NOMO-1 treated with dmso at 0.1 percent for 144 hours (cell line): ENCODE data around the gene CEACAM18.

Source experiments
- DNase-seq: peaks from one replicate; lab custom pipeline; 2025; ENCODE audit not compliant: unreplicated experiment; lab: John Stamatoyannopoulos, UW

Gene CEACAM18

DNA sequence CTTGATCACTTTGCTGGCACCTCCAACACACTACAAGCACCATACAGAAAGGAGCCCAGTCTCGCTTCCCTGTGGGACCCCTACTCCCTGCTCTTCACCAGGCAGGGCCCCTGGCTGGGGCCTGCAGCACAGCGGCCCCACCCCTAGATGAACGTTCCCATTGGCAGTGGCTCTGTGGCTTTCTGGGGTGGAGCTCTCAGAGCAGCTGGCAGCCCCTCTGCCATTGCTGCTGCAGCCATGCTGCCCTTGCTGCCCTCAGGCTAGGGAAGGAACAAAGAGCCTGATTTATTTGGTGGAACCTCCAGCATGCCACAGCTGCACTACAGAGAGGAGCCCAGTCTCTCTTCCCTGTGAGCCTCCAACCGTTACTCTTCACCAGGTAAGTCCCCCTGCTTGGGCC, 47.3 kb downstream of the CEACAM18 start:
- DNase-seq: no peak

DNA sequence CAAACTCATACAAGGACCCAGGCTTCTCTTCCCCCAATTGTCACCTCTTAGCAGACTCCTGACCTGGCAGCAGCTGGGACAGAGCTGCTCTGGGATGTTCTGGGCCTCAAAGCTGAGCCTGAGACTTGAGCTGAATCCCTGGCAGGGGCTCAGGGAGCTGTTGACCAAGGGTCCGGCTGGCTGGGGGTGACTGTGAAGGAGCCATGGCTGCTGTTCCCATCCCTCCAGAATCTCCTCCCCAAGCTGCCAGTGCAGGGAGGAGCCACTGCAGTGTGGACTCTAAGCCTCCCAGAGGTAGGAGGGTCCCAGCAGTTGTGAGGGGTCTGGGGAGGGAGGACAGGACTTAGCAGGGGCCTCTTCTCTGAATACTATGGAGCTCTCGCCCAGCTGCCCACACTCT, 51.0 kb downstream of the CEACAM18 start:
- DNase-seq: no peak

DNA sequence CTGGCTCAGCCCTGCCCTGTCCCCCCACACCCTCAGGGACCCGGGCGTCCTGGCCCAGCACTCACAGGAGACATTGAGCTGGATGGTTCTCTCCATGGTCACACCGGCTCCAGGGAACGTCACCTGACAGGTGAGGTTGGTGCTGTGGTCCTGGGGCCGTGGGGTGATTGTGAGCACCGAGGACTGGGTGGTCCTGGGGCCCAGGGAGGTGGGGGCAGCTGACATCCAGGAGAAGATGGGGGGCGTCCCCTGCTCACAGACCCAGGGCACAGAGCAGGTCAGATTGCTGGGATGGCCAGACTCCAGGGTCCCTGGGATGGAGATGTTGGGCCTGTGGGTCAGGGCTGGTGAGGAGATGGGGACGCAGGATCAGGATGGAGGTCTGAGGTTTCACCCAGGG, 52.3 kb downstream of the CEACAM18 start:
- DNase-seq: no peak

DNA sequence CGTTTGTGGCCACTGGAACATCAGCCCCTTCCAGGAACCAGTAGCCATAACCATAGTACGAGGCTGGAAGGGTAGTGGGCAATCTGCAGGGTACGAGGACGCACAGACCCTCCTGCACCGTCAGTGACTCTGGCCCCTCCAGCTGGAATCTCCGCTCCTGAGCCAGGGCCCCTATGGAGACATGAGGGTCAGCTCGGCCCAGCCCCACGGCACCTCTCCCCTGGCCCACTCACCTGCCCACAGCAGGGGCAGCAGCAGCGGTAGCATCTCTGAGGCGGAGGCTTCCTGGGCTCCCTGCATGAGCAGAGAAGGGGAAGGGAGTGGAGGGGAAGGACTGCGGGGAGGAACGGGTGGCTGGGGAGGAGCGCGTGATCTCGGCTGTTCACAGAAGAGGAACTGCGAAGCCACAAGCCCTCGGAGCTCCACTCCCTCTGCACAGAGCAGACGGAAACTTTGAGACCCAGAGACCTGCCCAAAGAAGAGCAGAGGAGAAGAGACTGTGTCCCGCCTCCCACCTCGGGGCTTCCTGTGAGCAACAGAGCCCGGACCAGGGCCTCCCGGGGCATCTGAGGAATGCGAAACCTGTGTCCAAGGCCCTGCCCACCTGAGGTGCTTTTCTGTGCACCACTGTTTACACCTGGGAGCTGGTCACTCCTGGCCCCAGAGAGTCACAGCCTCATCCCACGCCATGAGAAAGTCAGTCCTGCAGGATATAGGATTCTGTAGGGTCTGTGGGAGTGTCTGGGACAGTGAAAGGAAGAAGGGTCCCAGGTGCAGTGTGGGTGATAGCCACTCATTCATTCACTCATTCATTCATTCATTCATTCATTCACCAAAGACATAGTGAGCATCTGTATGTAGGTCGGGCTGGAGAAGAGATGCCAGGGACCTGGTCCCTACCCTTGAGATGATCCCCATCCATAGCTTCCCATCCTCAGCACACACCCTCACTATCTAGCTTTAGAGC, 53.3 kb downstream of the CEACAM18 start, which contains the start of gene SIGLEC6:
Gene SIGLEC6 (minus strand): TSS at position 322 of the 967 bp plus-strand sequence. CDS start 22 bp downstream, at position 300.
- DNase-seq: peak; percentile 92

DNA sequence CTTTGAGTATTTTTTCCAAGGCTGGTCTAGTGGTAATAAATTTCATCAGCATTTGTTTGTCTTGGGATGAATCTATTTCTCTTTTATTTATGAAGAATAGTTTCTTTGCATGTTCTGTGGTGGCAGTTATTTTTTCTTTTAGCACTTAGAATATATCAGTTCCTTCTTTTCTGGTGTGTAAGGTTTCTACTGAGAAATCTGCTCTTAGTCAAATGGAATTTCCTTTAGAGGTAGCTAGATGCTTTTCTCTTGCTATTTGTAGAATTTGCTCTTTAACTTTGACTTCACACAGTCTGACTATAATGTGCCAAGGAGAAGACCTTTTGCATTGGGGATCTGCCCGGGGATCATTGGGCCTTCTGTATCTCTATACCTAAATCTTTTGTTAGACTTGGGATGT, 57.2 kb downstream of the CEACAM18 start:
- no peak for DNase-seq

DNA sequence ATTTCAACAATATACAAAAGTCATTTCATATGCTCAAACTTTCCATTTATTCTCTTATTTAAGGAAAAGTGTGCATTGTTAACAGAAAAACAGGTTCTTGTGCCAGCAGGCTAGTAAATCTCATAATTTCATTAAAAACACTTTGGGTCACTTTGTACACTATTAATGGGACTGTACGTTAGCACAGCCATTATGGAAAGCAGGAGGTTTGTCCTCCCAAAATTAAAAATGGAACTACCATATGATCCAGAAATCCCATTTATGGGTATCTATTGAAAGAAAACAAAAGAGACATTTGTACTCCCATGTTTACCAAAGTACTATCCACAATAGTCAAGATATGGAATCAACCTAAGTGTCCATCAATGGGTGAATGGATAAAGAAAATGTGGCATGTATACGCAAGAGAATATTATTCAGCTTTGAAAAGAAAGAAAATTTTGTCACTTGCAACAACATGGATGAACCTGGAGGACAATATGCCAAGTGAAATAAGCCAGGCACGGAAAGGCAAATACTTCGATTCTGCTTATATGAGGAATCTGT, 61.6 kb downstream of the CEACAM18 start:
- DNase-seq: no peak
